Measurements from ENCODE around the gene SYNE1.

DNA sequence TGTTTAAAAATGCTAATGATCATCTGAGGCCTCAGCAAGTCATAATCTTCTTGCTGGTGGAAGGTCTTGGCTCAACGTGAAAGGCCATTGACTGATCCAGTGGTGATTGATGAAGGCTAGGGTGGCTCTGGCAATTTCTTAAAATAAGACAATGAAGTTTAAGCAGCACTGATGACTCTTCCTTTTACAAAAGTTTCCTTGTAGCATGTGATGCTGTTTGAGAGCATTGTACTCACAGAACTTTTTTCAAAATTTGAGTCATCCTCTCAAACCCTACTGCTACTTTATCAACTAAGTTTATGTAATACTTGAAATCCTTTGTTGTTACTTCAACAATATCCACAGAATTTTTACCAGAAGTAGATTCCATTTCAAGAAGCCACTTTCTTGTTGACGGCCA, 447.4 kb downstream of the SYNE1 start:
- no peak for TF ChIP-seq GATA2 (IDR thresholded peaks at IDR 0.05; ENCODE audit: low read depth, low read length)
- TF ChIP-seq GATA3 (IDR thresholded peaks at IDR 0.05; ENCODE audit: low read depth, low read length), result no peak

Measured in SH-SY5Y (cell line).